GM19455 (cell line): ENCODE measurements around the gene TNS1.
"Not testable (repeated sequence)": the region's sequence is repeated elsewhere in the genome, so short reads cannot be mapped to it uniquely, and the experiment has no call there.

ENCODE experiments used
- ATAC-seq: cut with Tn5 transposase; IDR thresholded peaks from one replicate; pipeline ENCODE4 v1.9.1; 2021; ENCODE audit not compliant: unreplicated experiment

TNS1 gene

DNA sequence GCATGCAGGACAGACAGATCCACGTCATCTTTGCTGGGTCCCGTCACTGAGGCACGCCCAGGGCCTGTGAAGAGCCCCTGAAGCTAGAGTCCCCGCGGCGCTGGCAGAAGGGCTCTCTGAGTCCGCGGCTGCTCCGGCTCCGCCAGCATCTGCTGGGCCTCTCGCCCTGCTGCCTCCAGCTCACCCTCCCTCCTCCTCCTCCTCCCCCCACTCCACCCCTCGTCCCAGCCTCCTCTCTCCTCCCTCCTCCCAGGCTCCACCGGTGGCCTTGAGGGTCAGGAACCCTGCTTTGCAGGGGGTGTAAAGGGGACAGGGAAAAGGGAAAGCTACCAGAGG is at the start of gene TNS1:
TSS of gene TNS1 (minus strand) at position 151 of the 336 bp plus-strand sequence. CDS start at position 28, 123 bp downstream.
- no peak for ATAC-seq

DNA sequence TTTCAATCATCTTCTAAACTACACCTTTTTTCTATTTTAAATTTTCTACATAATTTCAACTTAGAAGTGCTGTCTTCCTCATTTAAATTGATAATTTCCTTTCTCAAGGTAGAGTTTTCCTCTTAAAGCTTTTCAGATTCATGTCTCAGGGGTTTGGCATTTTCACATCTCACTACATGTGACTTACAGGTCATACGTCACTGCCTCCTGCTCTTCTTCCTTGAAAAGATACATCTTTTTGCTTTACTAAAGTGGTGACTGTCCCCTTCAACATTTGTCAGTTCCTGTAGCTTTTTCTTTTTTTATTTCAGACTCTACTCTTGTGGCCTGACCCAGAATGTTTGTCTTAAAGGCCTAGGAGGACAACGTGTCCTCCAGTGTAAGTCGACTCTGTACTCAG is 49.1 kb upstream of the TNS1 start:
- ATAC-seq, result no peak

DNA sequence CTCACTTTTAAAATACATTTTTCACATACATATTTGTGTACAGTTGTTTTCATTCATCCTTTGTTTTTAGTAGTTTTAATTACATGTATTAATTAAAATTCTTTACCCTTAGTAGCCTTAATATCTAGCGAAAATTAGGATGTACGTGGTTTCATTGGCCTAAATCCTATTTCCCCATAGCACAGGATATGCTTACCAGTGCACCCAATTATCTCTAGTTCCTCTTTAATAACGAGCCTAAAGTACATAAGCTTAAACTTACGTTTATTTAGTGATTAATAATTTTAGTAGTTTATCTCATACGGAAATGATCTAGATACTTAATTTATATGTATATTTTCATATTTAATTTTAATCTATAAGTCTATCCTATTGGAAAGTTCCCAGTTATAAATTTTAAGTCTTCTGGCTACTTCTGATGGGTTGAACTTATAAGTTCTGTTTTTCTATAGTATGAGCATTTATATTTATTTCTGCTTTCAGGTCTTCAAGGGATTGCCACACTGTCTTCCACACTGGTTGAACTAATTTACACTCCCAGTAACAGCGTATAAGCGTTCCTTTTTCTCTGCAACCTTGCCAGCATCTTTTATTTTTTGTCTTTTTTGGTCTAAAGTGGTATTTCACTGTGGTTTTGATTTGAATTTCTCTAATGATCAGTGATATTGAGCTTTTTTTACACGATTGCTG is 44.9 kb upstream of the TNS1 start:
- no peak for ATAC-seq

DNA sequence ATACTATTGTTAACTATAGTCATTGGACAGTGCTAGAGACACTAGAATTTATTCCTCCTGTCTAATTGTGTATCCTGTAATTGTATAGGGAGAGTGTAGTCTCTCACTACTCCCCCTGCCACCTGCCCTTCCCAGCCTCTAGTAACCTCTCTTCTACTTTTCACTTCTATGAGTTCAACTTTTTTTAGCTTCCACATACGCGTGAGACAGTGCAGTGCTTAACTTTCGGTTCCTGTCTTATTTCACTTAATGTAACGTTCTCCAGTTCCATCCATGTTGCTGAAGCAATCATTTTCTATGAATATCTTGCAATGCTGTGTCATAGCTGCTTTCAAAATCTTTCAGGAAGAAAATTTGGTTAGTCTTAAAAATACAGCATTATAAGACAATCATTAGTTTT is 43.4 kb upstream of the TNS1 start:
- peak; percentile 86 for ATAC-seq

DNA sequence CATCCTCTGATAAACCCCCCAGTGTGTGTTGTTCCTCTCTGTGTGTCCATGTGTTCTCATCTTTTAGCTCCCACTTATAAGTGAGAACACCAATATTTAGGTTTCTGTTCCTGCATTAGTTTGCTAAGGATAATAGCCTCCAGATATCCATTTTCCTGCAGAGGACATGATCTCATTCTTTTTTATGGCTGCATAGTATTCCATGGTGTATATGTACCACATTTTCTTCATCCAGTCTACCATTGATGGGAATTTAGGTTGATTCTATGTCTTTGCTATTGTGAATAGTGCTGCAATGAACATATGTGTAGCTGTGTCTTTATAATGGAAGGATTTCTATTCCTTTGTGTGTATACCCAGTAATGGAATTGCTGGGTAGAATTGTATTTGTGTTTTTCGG is 41.8 kb upstream of the TNS1 start:
- not testable (repeated sequence) for ATAC-seq

DNA sequence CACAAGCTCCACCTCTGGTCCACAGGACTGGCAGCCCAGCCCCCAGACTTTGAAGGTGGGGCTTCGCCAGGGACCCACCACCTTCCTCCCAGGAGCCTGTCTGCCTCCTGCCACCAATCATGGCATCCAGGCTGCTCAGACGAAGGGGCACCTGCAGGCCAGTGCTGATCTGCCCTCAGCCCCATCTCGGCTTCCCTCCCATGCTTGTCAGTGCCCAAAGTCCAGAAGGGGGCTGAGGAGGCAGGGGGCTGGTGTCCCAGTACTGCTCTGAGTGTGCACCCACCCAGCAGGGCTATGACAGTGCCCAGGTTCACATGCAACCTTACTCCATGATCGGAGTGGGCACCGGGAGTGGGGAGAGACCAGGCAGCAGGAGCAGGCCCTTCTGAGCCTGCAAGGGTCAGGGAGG is 40.9 kb upstream of the TNS1 start:
- no peak for ATAC-seq

DNA sequence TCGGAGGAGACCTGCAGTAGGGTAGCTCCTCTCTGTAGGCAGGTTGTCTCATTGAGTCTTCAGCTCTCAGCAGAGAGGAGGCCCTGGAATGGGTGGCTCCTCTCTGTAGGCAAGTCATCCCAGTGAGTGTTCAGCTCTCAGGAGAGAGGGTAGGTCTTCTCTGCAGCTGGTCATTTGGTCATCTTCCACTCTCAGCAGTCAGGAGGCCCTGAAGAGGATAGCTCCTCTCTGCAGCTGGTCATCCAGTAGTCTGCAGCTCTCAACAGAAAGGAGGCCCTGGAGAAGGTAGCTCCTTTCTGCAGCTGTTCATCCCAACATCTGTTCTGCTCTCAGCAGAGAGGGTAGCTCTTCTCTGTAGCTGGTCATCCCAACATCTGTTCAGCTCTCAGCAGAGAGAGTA is 40.3 kb upstream of the TNS1 start:
- ATAC-seq, result no peak

DNA sequence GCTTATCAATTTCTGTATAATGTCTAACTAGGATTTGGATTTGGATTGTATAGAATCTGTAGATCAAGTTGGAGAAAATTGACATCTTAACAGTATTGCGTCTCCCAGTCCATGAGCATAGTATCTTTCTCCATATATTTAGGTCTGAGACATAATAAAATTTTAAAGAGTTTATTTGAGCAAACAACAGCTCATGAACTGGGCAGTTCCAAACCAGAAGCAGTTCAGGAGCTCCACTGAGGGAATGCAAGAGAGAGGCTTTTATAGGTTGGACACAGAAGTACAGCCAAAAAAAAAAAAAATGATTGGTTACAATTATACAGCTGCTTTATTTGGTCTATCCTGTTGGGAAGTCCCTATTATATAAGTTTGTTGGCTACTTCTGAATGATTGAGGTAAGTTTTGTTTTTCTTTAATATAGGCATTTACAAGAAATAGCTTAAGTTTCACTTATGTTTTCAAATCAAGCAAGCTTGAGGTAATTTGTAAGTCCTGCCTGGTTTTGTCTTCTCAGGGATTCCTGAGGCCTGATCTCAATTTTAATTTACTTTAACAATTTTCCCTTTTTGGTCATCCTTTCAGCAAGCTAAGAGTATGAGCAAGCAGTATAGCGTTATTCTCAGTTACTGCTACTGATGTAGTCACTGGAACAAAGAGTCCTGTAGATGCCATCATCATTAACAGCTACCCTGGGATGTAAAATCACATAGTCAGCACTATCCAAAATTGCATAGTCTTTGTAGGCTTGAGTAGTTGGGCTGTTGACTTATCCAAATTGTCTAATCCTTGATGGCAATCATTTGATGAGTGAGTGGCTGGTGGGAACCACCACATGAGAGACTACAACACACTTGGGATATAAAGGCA is 38.7 kb upstream of the TNS1 start:
- ATAC-seq, result no peak

DNA sequence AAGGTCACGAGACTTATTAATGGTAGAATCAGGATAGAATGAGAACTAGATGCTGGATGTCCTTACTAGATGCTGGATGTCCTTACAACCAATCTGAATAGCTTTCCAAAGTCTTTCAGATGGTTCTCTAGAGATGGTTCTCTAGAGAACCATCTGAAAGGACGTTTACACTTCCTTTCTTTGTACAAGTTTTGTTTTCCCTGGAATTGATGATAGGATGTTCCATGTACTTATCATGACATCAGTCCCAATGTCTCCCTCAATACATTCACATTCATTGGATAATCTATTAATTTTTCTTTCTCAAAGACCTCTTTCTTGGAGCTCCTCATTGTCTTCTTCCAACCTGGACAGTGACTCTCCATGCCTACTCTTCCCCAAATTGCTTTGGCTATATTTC is 38.1 kb upstream of the TNS1 start:
- ATAC-seq, result no peak

DNA sequence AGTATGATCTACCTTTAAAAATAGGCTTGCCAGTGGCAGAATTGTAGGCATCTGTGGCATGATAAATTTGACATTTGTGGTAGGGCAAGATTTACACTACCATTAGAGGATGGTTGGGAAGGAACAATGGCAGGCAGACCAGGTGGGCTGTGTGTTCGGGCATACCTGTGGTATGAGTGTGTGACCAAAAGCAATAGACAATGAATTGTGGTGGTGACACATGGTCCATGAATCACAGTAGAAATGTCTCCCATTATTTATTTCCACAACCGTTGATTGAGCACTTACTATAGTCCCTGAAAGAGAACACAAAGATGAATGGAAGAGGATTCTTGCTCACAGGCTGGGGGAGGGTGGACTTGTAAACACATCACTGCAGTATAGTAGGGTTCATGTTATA is 36.4 kb upstream of the TNS1 start:
- no peak for ATAC-seq

DNA sequence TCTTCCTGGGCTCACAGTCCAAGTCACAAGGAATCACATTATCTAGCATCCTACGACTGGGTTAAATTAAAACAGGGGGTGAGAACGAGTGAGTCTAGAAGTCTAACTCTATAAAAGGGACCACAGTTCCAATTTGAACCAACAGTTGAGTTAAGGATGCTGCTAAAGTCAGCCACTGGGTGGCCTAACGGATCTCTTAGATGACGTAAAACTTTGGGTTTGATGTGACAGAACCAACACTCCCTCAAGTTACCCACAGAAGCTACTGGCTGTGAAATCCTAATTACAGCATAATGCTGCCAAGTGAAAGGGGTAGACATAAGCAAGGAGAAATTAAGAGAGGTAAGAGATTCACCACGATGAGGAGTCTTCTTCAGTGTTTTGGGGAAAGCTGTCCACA is 33.6 kb upstream of the TNS1 start:
- no peak for ATAC-seq

DNA sequence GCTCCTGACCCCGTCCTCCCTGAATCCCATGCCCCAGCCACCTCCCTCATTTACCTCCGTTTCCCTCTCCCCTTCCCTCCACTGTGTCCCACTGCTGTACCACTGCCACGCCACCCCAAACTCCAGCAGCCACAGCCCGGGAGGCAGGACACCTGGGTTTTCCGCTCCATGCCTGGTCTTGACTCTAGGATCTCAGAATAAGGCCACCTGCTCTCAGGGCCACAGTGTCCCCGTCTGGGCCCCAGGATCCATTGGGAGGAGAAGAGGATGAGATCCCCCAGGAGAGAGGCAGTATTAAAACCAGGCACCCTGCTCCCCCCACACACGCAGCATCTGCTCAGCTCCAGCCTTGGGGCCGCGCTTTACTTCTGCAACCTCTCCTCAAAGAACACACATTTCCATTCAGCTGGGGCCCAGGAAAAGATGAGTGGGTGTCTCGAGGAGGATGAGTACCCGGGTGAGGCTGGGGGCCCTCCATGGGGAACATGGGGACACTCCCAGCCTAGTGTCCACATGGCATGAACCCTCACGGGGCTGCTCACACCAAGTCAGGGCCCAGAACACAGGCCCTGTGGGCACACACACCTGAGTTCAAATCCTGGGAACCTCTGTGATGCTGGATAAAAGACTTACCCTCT is 32.8 kb upstream of the TNS1 start:
- no peak for ATAC-seq

DNA sequence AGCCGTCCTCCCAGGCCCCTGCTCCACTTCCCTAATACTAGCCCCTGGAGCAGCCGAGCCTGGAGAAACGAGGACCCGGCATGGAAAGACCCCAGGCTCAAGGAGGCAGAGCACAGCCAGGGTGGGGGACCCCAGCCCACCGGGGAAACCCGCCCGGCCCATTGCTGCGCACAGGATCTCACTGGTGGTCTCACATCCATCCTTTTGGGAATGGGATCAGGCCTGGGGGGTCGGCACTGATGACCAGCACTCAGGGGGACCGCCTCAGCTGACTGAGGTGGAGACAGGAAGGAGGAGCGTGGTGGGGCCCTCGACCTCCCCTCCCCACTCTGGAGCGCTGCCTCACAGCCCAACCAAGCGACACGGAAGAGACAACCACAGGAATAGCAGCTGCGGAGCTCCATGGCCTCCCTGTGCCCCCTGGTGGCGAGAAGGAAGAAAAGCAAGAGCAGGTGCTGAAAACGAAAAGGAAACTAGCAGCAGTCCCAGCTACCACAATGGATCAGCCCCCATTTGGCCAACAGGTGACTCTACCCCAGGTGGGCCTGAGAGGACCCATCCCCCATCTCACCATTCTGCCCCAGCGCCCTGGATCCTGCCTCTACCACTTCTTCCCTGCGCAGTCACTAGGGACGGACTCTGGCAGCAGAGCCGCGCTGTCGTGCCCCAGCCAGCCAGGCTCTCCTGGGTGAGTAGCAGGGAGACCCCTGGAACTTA is 31.9 kb upstream of the TNS1 start:
- ATAC-seq, result peak; percentile 73

DNA sequence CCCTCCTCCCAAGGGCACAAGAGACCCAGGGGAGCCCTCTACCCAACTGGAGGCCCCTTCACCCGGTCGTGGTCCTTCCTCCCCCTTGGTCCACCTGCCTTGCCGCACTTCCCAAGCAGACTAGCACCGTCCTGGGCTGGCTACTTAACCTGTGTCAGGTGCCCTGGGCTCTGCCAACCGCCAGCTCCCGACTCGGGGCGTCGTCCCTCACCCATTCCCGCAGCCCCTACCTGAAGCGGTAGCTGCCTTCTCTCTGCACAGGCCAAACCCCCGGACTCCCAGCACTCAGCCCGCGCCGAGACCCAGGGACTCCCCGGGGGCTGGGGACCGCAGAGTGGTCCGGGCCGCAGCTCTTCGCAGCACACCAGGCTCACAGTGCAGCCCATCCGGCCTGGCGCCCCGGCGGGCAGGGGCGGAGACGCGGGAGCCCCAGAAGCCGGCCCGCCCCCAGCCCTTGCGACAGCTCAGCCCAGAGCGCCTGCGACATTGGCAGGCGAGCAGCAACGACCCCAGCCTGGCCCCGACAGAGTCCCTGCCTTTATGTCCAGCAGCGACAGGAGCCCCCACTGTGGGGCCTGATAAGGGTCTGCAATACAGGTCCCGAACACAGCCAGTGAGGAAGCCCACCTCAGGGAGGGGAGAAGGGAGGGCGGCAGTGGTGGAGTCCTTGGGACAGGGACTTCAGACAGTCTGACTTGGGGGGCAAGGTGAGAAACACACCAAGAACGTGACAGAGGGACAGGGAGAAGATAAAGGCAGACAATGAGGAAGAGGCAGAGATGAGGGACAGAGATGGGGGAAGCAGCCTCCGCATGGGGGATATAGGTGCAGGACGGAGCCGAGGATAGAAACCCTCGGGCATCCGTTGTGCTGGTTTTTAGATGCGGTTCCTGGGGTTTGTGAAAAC is 31.0 kb upstream of the TNS1 start:
- peak; percentile 22 for ATAC-seq

DNA sequence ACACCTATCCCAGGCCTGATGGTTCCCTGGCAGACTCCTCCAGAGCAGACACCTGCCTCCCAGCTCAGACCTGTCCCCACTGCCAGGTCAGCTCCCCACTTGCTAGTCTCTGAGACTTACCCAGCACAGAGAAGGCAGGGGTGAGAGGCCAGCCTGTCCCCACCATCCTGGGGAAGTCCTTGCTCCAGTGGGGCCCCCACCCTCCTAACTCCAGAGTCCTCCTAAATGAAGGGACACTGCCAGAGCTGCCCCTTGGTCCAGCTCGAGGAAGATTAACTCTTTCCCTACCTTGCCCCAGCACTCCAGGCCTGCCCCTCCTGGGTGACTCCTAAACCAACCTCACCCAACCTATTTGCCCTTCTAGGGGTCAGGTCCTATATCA is 30.4 kb upstream of the TNS1 start:
- ATAC-seq, result no peak

DNA sequence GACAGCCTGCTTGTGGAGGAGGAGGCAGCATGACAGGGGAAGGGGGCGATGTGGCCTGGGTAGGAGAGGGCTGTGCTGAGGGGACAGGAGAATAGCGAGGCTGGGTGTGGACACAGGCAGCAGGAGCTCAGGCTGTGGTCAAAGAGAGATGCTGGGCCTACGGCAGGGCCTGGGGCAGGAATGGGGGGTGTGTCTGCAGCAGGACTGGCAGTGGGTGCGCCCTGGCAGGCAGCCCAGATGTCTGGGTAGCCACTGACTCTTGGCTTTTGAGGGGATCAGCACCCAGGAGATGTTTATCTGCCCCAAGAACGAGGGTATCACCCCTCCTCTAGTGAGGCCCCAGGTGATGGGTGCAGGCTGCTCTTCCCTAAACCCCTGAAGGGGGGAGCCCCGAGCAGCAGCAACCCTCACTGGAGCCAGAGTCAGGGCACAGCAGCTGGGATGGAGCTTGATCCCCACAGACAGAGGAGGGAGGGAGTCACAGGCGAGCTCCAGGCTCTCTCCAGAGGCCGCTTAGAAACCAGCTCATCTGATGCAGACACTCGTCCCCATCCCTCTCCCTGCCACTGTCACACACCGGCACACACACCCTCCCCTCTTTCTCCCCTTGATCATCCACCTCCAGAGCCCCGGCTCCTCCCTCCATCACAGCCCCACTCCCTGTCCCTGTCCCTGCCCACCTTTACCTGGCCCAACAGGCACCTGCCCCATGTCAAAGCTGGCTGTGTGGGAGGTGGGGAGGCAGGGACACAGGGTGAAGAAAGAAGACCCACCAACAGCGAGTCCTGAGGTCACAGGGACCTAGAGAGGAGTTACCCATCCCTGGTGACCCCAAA is 29.8 kb upstream of the TNS1 start:
- no peak for ATAC-seq

DNA sequence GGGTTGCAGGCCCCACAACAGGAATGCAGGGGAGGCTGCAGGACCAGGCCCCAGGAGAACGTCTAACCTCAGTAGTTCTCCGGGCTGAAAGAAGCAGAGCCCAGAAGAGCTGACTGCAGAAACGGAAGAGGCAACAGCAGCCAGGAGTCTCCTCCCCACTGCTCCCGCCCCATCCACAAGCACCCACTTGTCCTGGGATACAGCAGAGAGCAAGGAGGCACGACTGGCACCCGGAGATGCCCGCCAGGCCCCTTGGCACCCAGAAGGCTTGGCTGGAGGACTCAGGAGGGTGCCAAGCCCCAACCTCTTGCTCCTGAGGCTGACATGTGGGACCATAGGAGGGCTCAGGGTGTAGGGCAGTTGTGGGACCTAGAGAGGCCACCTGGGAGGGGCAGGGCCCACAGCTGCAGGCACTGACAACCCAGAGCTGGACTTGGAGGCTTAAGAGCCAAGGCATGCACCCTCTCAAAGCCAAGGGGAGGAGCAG is 29.0 kb upstream of the TNS1 start:
- ATAC-seq, result no peak

DNA sequence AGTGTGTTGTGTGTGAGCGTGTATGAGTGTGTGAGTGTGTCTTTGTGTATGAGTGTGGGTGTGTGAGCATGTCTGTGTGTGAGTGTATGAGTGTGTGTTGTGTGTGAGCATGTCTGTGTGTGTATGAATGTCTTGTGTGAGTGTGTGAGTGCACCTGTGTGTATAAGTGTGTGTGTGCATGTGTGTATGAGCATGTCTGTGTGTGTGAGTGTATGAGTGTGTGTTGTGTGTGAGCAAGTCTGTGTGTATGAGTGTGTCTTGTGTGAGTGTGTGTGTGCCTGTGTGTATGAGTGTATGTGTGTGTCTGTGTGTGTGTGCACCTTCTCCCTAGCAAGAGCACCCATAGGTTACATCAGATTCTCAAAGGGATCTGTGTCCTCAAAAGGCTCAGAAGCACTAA is 28.5 kb upstream of the TNS1 start:
- no peak for ATAC-seq

DNA sequence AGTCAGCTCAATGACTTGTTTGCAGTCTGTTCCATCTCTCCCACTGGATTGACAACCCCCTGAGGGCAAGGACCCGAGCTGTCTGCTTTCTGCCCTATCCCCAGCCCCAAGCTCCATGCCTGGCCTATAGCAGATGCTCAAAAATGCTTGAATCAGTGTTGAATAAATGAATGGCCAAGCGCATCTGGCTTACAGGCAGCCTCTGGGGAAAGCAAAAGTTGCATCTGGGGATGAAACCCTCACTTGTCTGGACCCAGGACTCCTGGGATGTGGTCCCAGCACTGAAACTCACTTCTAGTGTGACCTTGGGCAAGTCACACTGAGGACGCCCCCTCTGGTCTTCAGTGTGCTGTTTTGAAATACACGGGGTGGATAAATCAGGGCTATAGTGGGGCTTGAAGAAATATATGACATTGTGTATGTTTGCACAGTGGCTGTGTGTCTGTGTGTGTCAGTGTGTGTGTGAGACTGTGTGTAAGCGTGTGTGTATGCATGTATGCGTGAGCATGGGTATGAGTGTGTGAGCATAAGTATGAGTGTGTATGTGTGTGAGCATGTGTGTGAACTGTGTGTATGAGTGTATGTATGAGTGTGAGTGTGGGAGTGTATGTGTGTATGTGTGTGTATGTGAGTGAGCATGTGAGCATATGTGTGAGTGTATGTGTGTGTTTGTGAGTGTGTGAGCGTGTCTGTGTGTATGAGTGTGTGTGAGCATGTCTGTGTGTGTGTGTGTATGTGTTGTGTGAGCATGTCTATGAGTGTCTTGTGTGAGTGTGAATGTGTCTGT is 27.8 kb upstream of the TNS1 start:
- ATAC-seq, result no peak
